Hepatocyte (in vitro differentiated cells): Measurements from ENCODE around the gene VKORC1L1. TPM values are rescaled to one million over a fixed set of nuclear protein-coding genes. Genes with fewer than 3 reads are reported as not detected.

Source experiments
- DNase-seq: peaks from one replicate; pipeline ENCODE4 v3.0.0-alpha.2; 2016; ENCODE audit warnings: low spot score
- H2AFZ ChIP-seq: fragments of 200-600 bp; sonication (generic); 2 replicates; pipeline ENCODE4 v1.6.0; 2016; ENCODE audit warnings: antibody characterized with exemption, mild to moderate bottlenecking
- H3K27ac ChIP-seq: fragments of 200-600 bp; sonication (generic); 2 replicates; pipeline ENCODE4 v1.5.1; 2016; ENCODE audit warnings: mild to moderate bottlenecking
- H3K27me3 ChIP-seq: fragments of 200-600 bp; sonication (generic); 2 replicates; pipeline ENCODE4 v1.6.1; 2016
- H3K36me3 ChIP-seq: fragments of 200-600 bp; sonication (generic); replicated peaks from 2 replicates; pipeline ENCODE4 v1.5.1; 2016; ENCODE audit warnings: low read depth; ENCODE audit not compliant: insufficient read depth
- H3K4me1 ChIP-seq: fragments of 200-600 bp; sonication (generic); 2 replicates; pipeline ENCODE4 v1.5.1; 2016; ENCODE audit warnings: mild to moderate bottlenecking, moderate library complexity; ENCODE audit not compliant: insufficient read depth
- H3K4me2 ChIP-seq: fragments of 200-600 bp; sonication (generic); 2 replicates; pipeline ENCODE4 v1.6.0; 2016
- H3K4me3 ChIP-seq: fragments of 200-600 bp; sonication (generic); 2 replicates; pipeline ENCODE4 v1.5.1; 2016; ENCODE audit warnings: mild to moderate bottlenecking
- H3K79me2 ChIP-seq: fragments of 200-600 bp; sonication (generic); 2 replicates; pipeline ENCODE4 v1.6.0; 2017; ENCODE audit warnings: mild to moderate bottlenecking
- H3K9me2 ChIP-seq: fragments of 200-600 bp; sonication (generic); replicated peaks from 2 replicates; pipeline ENCODE4 v1.6.0; 2017; ENCODE audit warnings: mild to moderate bottlenecking; ENCODE audit not compliant: insufficient read depth
- H3K9me3 ChIP-seq: fragments of 200-600 bp; sonication (generic); 2 replicates; pipeline ENCODE4 v1.5.1; 2016; ENCODE audit warnings: low read depth, mild to moderate bottlenecking
- H4K20me1 ChIP-seq: fragments of 200-600 bp; sonication (generic); 2 replicates; pipeline ENCODE4 v1.6.0; 2016; ENCODE audit warnings: mild to moderate bottlenecking; ENCODE audit not compliant: insufficient read depth, poor library complexity, severe bottlenecking
- CTCF ChIP-seq: fragments of 200-600 bp; sonication (generic); IDR thresholded peaks from 2 replicates; pipeline ENCODE4 v1.5.1; 2016; ENCODE audit warnings: antibody characterized with exemption, mild to moderate bottlenecking; ENCODE audit not compliant: poor library complexity
- EZH2 ChIP-seq: fragments of 200-600 bp; sonication (generic); IDR thresholded peaks from 2 replicates; pipeline ENCODE4 v1.6.1; 2016; ENCODE audit warnings: antibody characterized with exemption, mild to moderate bottlenecking, borderline replicate concordance
- EZH2phosphoT487 ChIP-seq: fragments of 200-600 bp; sonication (generic); IDR thresholded peaks from one replicate; pipeline ENCODE4 v1.6.1; 2018; ENCODE audit warnings: antibody characterized with exemption, mild to moderate bottlenecking, low read depth, moderate library complexity; ENCODE audit not compliant: unreplicated experiment, severe bottlenecking
- WGBS: methylation state at CpG from one replicate; pipeline ENCODE4 v1.1.6; 2016; ENCODE audit warnings: low lambda C conversion rate; ENCODE audit errors: missing lambda C conversion rate; 5-methylcytosine and 5-hydroxymethylcytosine counted together
- polyA plus RNA-seq: library from polyadenylated mRNA; unstranded; fragments of >200 nt; fragmentation: Nextera tagmentation; extraction: Ambion mirVana; gene quantifications from 2 replicates; pipeline ENCODE4 v1.2.1, GENCODE V29; 2016
- total RNA-seq: library from RNA; depleted of rRNA; stranded (reverse); fragments of >200 nt; gene quantifications from 2 replicates; pipeline ENCODE4 v1.2.3, GENCODE V29; 2014

VKORC1L1 gene
- total and polyA plus RNA-seq, 2 experiments from 2014 or later = 22.2 to 23.5 TPM

- H3K4me1 ChIP-seq = peaks cover 15% of the 10 kb centered on the region
- H3K36me3 ChIP-seq = no peaks in the 10 kb centered on the region
- H3K4me2 ChIP-seq = peak overlapping the region; percentile 45
- DNase-seq = no peak
- H3K9me3 ChIP-seq = no peaks in the 10 kb centered on the region
- H4K20me1 ChIP-seq = no peaks in the 10 kb centered on the region
- H3K9me2 ChIP-seq = no peaks in the 10 kb centered on the region
- peaks cover 49% of the 10 kb centered on the region for H3K79me2 ChIP-seq
- no peak overlapping the region for H3K4me3 ChIP-seq
- TF ChIP-seq CTCF (no peak), EZH2 (no peak), EZH2phosphoT487 (no peak)
- H3K27ac ChIP-seq = peak overlapping the region; percentile 22
- no peak overlapping the region for H2AFZ ChIP-seq
- WGBS = 72% methylated on average over 6 of the region's 6 CpGs
- H3K27me3 ChIP-seq = no peaks in the 10 kb centered on the region
Observed at GRCh38 chr7:65907501-65908198, 34.8 kb downstream of the VKORC1L1 start.

- Histone ChIP-seq H3K27ac (no peak overlapping the region), H2AFZ (no peak overlapping the region), H3K36me3 (no peaks in the 10 kb centered on the region), H3K4me3 (no peak overlapping the region), H3K4me1 (peaks cover 15% of the 10 kb centered on the region), H3K9me2 (no peaks in the 10 kb centered on the region), H4K20me1 (no peaks in the 10 kb centered on the region), H3K27me3 (no peaks in the 10 kb centered on the region), H3K79me2 (peaks cover 50% of the 10 kb centered on the region), H3K4me2 (no peak overlapping the region), H3K9me3 (no peaks in the 10 kb centered on the region)
- DNase-seq = no peak
- TF ChIP-seq EZH2phosphoT487 (no peak), CTCF (no peak), EZH2 (no peak)
- 66% methylated on average over 2 of the region's 2 CpGs for WGBS
Observed at GRCh38 chr7:65910237-65910636, 37.4 kb downstream of the VKORC1L1 start.

DNA sequence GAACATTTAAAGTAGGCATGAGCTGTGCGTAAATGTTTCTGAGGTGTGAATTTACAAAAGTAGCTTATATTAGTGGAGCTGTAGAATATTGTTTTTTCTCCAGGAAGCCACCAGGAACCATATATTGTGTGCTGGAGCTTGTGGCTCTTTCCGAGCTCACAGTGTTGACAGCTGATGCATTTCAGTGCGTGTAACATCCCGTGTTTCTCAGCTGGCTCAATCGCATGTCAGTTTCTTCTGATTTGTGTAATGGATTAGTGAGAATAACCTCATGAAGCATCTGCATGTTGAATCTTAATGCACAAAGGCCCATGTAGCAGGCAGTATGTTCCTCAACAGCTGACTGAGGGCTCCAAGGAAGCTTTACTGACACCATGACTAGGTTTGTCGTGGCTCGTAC is 39.4 kb downstream of the VKORC1L1 start:
- 94% methylated on average over 7 of the region's 7 CpGs for WGBS
- H3K79me2 ChIP-seq = peaks cover 47% of the 10 kb centered on the region
- H3K4me1 ChIP-seq = peaks cover 7% of the 10 kb centered on the region

DNA sequence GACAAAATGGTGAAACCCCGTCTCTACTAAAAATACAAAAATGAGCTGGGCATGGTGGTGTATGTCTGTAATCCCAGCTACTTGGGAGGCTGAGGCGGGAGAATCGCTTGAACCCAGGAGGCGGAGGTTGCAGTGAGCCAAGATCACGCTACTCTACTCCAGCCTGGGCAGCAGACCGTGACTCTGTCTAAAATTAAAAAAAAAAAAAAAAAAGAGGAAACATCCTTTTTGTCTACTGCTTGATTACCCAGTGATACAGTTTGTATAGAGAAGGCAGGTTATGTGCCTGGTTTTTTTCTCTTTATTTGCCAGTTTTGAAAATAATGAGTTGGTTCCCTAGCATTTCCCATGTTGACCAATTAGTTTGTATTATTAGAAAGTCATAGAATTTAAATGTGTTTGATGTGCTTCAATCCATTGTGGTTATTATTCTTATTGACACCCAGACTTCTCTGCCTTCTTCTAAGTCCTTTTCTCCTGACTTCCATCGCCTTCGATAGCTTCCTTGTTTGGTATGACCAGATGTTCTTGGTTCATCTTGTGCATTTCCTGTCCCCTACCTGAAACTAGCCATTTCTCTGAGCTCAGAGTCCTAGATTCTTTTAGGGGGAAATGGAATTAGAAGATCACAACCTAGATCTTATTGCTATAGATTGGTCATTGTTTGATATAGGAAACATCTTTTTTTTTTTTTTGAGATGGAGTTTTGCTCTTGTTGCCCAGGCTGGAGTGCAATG is 43.2 kb downstream of the VKORC1L1 start:
- no peak for TF ChIP-seq EZH2
- WGBS = 97% methylated on average over 7 of the region's 8 CpGs
- Histone ChIP-seq H3K9me2 (no peaks in the 10 kb centered on the region), H3K4me3 (no peak overlapping the region), H3K36me3 (no peaks in the 10 kb centered on the region), H3K4me1 (no peaks in the 10 kb centered on the region), H3K9me3 (no peaks in the 10 kb centered on the region), H3K27me3 (no peaks in the 10 kb centered on the region), H3K79me2 (peaks cover 59% of the 10 kb centered on the region), H3K4me2 (no peak overlapping the region), H3K27ac (no peak overlapping the region), H2AFZ (no peak overlapping the region), H4K20me1 (no peaks in the 10 kb centered on the region)
- no peak for DNase-seq

More for the DNA sequence above, 39.4 kb downstream of the VKORC1L1 start:
- no peaks in the 10 kb centered on the region for H3K36me3 ChIP-seq
- no peak for TF ChIP-seq EZH2phosphoT487
- H2AFZ ChIP-seq = no peak overlapping the region
- H4K20me1 ChIP-seq = no peaks in the 10 kb centered on the region
- no peak for DNase-seq
- no peaks in the 10 kb centered on the region for H3K9me2 ChIP-seq
- no peaks in the 10 kb centered on the region for H3K9me3 ChIP-seq
- no peak overlapping the region for H3K4me2 ChIP-seq
- H3K27ac ChIP-seq = no peak overlapping the region
- no peaks in the 10 kb centered on the region for H3K27me3 ChIP-seq
- no peak overlapping the region for H3K4me3 ChIP-seq
